ENCODE results near the gene MUSTN1.

The MUSTN1 gene

DNA sequence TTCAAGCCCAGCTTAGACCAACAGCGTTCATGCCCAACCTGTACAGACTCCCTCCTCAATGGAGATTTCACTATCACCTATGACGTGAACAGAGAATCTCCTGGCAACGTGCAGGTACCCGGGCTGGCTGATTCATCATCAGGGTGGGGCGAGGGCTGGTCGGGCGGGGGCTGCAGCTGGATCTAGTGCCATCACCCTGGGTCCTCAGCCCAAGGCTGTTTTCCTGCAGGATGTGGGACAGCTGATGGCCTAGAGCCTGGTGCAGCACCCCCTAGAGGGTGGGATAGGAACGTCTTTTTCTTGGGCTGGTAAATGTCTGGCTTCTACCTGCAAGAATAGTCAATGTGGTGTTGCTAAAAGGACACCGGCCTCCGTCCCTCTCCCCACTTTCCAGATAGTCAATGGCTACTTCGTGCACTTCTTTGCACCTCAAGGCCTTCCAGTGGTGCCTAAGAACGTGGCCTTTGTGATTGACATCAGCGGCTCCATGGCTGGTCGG, 35.8 kb downstream of the MUSTN1 start:
- peak; percentile 30 for DNase-seq

DNA sequence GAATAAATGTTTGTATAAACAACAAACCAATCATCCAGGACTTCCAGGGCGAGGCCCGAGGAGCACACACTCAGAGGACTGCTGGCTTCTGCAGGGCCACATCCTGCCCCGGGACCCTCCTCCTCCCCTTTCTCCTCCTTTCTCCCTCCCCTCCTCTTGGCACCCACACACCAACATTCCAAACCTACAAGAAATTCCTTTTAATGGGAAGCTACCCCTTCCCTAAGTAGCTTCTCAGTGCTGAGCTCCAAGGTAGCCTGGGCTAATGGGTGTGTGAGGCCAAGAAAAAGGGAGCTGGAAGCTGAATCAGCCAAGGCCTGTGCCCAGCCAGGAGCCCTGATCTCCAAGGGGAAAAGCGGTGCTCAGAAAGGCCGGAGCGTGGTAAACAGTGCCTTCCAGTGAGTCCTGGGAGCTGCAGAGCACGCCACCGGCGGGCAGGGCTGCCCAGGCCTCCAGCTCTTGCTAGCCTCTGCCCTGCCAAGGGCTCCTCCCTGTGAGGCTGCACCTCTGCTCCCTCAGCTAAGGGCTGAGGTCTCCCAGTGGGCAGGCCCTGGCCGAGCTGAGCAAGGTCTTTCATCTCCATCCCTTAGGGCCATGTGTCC, 36.3 kb downstream of the MUSTN1 start:
- DNase-seq: no peak

DNA sequence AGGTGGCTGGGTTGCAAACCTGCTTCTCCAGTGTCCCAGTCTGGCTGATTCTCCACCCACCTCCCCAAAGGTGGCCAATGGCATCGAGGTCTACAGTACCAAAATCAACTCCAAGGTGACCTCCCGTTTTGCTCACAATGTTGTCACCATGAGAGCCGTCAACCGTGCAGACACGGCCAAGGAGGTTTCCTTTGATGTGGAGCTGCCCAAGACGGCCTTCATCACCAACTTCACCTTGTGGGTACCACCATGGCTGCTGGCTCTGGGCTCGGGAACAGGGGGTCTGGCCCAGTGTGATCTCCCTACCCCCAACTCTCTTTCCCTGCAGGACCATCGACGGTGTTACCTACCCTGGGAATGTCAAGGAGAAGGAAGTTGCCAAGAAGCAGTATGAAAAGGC, 38.4 kb downstream of the MUSTN1 start:
- no peak for DNase-seq

DNA sequence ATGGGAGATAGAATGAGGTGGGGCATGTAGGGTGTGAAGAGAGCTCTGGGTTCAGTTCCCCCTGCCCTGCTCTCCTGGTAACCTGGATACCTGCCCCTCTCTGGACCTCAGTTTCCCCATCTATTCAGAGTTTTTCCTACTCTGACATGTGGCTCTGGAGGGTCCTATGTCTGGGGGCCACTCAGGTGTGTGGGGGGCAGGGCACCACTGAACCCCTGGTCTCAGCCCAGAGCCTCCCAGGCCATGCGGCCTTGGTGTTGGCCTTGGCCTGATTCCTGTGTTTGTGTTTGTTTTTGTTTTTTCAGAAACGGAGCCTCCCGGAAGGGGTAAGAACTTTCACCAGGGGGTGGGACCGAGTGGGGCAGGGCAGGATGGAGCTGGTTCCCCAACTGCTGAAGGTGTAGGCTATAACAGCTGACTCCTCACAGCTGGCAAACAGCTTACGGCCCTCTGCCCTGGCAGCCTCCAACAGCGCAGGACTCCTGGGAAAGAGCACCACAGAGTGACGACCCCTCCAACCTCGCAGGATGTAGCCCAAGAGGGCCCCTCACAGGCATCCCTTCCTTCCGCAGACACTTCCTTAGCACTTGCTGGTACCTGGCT, 39.4 kb downstream of the MUSTN1 start:
- DNase-seq: no peak

DNA sequence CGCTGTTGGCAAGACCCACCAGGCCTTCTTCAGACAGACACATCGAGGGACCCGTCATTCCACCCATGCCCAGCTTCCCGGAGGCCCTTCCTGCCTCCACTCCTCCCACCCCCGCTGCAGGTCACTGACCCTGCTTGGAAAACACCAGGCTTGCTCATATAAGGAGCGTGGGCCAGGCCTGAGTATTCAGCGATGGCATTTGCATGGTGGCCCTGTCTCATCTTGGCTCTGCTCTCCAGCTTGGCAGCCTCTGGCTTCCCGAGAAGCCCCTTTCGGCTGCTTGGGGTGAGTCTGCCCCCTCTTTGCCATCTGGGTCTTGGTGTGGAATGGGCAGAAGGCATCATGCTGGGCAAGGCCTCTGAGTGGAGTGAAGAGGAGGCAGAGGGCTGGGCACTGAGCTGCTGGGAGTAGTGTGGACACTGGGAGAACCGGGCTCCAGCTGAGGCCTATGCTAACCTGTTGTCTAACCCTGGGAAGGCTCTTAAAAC, 40.2 kb downstream of the MUSTN1 start, which contains the start of gene ITIH3:
TSS of gene ITIH3 (plus strand) at position 185 of the 488 bp plus-strand sequence. CDS start at position 193, 8 bp downstream.
- no peak for DNase-seq

DNA sequence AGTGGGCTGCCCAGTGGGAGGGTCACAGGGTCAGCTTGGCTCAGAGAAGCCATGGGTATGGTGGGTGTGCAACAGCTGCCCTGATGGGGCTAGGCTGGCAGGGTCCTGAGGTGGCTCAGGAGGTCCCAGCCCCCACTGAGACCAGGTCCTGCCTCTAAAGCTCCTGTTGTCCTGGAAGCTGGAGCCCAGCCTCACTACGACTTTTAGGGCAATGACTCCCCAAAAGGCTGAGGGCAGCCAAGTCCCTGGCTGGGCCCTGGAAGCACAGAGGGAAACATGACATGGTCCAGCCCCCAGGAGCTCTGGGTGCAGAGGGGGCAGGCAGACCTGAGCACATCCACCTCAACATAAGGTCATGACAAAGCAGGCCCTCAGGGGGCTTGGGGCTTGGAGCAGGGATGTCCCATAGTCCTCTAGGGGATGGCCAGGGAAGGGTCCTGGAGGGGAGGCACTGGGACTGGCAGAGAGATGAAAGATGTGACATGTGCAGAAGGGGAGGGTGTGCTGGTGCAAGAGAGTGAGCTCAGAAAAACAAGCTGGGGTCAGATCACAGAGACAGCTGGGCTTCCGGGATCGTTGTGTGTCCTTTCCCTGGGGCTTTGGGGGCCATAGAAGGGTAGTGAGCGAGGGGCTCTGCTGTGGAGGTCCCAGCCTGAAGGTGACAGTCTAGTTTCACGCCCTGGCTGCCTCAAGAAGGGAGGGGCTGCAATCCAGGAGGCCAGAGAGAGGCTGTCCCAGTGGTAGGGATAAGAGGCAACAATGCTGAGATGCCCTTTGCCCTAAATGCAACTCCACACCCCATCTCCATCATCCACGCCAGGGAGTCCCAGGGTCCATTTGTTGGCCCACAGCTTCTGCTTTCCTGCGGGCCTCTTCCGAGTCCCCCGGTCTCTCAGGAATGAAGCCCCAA, 40.9 kb downstream of the MUSTN1 start:
- DNase-seq: no peak

DNA sequence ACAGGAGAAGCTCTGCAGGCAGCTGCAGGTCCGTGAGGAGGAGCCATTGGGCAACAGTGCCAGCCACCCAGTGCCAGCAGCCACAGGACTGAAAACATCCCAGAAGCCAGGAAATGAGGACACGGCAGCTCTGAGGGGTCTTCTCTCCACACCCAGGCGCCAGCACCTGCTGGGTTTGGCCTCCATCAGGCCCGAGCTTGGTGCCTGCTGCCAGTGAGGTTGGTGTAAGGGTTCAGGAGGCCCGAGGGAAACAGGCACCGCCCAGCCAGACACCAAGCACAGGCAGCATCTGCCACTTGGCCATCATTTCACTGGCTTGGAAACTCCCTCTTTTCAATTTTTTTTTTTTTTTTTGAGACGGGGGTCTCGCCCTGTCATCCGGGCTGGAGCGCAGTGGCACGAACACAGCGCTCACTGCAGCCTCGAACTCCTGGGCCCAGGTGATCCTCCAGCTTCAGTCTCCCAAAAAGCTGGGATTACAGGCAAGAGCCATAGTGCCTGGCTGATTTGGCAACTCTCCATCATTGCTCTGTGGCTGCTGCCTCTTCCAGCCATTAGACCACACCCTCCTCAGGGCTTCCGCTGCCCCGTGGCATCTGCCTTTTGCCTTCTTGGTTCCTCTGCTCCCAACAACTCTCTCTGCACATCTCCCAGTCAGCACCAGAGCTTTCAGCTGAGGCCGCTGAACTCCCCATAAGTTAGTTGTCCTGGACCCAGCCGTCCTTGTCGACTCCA, 41.7 kb downstream of the MUSTN1 start:
- no peak for DNase-seq

DNA sequence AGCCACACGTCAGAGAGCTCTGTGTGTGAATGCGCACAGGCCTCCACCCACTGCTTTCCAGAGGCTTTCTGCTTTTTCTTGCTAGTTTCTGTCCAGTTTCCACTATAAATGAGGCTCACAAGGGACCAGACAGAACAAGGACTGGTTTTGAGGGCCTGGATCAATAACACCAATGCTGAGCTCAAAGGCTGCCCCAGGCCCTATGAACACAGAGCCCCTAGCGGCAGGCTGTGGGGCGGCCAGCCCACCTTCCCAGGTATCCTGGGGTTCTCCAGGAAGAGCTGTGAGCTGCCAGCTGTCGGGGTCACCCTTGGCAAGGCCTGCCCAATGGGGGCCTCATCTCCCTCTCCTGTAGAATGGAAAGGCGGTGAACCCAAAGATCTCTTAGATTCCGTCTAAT, 42.4 kb downstream of the MUSTN1 start:
- DNase-seq: no peak

DNA sequence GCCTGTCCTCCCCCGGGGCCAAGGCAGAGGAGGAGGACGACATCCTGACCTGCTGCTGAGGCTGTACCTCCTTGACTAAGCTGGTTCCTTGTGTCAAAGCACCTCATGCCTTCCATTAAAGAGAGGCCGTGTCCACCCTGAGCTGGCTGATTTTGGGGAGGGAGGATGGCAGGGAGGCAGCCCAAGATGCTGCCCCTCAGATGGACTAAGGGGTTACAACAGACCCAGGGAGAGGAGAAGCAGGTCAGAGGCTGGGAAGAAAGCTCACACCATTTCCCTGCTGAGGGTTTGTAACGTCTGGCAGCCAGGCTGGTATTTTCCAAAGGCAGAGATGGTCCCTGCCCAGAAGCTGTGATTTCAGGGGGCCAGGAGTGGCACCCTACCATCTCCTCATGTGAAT, 42.9 kb downstream of the MUSTN1 start:
- DNase-seq: no peak

DNA sequence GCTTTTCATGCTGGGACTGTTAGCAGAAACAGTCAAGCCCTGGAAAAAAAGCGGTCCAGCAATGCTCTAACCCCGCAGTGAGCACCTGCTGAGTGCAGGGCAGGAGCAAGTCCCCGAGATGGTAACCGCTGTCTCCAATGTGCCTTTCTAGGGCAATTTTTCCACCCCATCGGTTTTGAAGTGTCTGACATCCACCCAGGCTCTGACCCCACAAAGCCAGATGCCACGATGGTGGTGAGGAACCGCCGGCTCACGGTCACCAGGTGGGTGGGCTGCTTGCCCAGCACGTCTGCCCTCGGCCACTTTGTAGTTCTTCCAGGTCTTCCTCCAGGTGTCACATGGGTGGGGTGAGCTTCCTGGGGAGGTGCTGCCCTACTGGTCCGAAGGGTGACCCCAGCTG, 43.5 kb downstream of the MUSTN1 start:
- no peak for DNase-seq

DNA sequence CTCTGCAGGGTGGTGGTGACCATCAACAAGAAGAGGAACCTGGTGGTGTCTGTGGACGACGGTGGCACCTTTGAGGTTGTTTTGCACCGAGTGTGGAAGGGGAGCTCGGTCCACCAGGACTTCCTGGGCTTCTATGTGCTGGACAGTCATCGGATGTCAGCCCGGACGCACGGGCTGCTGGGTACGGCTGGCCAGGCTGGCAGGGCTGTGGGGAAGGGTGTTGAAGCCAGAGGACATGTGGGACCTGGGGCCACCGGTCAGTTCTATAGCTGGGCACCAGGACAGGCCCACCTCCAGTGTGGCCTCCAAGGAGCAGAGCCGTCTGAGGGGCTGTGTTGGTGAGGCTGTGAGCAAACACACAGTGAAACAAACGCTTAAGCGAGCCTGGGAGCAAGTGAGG, 44.1 kb downstream of the MUSTN1 start:
- no peak for DNase-seq

DNA sequence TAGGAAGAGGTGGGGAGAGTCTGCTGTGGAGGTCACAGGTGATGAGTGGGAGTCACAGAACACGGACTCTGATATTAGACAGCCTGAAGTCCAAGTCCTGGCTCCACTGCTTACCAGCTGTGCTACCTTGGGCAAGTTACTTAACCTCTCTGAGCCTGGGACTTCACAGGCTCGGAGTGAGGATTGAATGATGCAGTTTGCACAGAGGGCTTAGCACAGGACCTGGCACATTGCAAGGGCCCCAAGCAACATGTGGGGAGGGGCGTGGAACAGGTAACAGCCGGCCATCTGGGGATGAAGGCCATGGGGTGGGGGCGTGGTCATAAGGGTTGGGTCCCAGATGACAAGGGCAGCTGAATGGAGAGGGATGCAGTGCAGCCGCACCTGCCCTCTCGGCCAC, 44.5 kb downstream of the MUSTN1 start:
- no peak for DNase-seq

DNA sequence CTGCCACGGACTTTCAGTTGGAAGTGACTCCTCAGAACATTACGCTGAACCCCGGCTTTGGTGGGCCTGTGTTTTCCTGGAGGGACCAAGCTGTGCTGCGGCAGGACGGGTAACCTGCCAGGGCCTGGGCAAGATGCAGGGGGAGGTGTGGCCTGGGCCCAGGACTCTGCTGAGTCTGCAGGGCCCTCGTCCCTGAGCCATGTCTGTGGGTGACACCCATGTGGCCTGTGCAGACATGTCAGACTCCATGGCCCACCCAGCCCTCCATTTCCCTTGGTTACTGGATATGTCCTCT, 45.1 kb downstream of the MUSTN1 start:
- no peak for DNase-seq

DNA sequence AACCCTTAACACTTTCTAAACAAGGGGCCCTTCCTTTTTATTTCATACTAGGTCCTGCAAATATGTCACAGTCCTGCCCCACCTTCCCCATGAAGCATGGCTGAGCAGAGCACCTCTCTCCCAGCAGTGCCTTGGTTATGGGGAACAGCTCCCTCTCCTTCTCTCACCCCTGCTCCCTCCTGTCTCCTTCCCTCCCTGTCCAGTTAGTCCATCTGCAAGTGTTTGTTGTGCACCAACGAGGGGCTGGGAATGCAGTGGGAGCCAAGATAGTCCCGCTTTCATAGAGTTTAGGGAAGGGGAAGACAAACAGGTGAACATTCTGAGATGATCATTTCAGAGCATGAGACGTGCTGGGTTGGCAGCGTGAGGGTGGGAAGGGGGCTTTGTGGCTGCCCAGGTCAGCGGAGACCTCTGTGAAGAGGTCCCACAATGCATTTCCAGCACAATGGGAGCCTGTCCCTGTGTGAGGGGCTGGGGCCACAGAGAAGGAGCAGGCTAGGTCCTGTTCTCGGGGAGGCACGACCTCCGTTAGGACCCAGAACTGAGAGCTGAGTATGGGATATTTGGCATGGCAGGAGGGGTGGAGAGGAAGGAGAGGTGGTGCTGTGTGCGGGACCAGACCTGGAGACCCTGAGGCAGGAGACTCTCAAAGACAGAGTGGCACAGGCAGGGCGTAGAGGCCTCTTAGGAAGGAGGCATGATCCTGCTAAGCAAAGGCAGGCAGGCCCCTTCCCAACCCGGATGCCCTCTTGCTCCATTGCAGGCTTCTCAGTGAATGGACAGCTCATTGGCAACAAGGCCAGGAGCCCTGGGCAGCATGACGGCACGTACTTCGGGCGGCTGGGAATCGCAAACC, 45.7 kb downstream of the MUSTN1 start:
- DNase-seq: no peak

DNA sequence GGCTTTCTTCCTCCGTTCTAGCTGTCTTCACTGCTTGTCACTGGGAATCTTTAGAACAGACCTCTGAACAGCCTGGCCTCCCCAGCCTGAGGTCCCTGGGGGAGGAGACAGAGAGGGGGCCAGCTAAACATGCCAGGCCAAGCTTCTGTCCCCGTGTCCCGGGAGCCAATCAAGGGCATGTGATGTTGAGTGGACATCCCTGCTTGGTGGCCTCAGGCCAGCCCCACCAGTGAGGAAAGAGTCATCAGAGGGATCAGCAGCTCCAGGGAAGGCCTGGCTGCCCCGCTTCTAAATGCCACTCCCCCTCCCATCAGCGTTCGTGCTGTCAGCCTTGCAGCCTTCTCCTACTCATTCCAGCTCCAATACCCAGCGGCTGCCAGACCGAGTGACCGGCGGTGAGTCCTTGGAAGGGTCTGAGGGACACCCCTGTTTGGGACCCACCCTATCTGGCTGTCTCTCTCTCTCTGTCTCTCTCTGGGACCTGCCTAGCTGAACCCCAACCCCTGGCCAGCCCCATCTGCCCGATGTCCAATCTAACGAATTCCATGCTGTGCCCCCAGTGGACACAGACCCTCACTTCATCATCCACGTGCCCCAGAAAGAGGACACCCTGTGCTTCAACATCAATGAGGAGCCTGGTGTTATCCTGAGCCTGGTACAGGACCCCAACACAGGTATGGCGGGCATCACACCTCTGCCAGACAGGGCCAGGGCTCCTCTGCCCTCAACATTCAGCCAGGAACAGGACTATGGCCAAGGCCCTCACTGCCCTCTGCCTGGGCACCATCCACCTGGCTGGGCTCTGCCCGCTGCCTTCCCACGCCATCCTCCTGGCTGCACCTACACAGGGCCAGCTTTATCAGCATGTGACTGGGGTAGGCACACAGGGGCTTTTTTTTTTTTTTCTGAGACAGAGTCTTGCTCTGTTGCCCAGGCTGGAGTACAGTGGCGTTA, 46.9 kb downstream of the MUSTN1 start:
- no peak for DNase-seq

DNA sequence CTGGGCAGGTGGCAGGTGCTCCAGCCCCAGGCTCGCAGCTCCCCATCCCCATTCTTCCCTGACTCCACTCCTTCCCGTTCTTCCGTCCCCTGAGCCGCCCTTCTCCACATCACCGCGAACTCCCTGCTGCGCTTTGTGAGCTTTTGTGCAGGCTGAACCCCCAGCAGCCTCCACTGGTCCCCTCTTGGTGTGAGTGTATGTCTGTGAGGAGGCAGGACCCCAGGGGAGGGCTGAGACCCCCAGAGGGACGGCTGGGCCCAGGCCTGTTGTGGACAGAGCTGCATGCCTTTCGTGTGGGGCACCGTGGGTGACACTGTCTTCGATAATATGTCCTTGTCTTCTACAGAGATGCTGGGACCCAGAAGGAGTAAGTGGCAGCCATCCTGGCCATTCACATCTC, 47.6 kb downstream of the MUSTN1 start:
- DNase-seq: no peak

DNA sequence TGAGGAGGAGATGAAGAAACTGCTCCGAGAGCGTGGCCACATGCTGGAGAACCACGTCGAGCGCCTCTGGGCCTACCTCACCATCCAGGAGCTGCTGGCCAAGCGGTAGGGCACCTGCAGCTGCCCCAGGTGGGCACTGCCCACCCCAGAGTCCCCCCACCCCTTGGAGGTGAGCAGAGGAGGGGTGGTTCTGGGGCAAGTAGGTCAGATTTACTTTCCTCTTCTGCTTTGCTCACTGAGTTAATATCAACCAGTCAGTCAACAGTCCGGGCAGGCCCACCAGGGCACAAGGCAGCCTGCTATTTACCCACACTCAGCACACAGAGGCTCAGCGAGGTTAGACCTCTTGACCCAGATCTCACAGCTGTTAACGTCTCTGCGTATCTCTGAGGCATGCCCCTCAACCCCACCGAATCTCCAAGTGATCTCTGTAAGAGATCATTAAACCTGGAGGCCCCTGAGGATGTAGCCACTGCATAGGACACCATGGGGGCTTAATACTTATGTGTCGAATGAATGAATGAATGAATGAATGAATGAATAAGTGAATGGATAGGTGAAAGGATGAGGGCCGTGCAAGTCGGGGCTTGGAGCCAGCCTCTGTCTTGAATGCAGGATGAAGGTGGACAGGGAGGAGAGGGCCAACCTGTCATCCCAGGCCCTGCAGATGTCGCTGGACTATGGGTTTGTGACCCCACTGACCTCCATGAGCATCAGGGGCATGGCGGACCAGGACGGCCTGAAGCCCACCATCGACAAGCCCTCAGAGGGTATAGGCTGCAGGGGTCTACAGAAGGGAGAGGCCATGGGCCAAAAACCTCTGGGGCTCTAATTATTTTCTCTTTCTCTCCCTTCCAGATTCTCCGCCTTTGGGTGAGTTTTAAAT, 48.2 kb downstream of the MUSTN1 start:
- no peak for DNase-seq

DNA sequence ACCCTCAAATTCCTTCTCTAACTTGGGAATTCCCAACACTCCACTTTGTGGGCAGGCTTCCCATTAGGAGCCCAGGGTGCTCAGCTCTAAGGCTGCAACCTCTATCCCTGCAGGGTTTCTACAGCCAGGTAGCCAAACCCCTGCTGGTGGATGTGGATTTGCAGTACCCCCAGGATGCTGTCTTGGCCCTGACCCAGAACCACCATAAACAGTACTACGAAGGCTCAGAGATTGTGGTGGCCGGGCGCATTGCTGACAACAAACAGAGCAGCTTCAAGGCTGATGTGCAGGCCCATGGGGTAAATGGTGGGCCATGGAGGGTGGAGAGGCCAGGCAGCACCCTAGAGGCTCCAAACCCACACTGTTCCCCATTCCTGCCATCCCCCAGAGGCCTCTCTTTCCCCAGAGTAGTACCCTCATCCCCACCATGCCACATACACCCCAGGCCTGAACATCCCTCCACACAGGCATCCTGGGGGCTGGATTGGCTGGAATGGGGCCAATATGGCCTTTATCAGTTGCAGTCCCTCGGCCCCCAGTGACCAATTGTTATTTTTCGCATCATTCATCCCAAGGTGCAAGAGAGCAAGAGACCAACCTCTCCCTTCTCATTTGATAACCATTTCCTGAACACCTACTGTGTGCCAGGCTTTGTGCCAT, 49.8 kb downstream of the MUSTN1 start:
- no peak for DNase-seq

DNA sequence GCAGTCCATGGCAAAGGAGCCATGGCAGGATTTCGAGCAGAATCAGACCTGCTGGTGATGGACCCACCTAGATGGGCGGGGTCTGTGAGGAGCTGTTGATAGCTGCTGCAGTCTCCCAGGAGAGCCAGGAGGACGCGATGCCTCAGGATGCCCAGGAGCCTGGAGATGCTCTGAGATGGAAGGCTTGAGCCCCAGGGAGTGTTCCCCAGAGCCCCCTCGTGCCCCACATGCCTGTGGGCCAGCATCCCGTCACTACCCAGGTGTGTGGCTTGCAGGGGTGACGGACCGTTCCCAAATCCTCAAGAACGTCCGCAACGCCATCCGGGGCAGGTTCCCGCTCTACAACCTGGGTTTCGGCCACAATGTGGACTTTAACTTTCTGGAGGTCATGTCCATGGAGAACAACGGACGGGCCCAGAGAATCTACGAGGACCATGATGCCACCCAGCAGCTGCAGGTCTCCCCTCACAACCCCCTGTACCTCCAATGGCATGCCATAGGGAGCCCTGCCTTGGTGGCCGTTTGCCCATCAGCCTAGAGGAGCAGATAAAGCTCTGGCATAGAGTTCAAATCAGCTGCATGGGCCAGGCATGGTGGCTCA, 50.7 kb downstream of the MUSTN1 start:
- no peak for DNase-seq

All from activated CD4-positive, alpha-beta T cell treated with anti-CD3 and anti-CD28 coated beads, Interleukin-10, Interleukin-2, amounts not matched to agents 100 ng/mL and 50 ng/mL, durations not matched to agents 16 hours and 8 hours (primary cell).